PC-9 (cell line): ENCODE measurements around the gene ADARB2. TPM values are rescaled to one million over a fixed set of nuclear protein-coding genes. Genes with fewer than 3 reads are reported as not detected.
"Not testable (repeated sequence)": the region's sequence is repeated elsewhere in the genome, so short reads cannot be mapped to it uniquely, and the experiment has no call there.

ENCODE experiments used
- BruUV-seq: library from RNA; stranded (reverse); fragments of 400-500 nt; replicated peaks from 2 replicates; lab custom pipeline; 2021; lab: Mats Ljungman, UMichigan
- CTCF ChIA-PET: fragments of 300-600 bp; sonication (Branson Sonifier 250); formaldehyde crosslinking; loops from one replicate; lab custom pipeline; 2022; ENCODE audit warnings: antibody characterized with exemption; lab: Charles Lee
- POLR2A ChIA-PET: fragments of 300-600 bp; sonication (Branson Sonifier 250); formaldehyde crosslinking; loops from one replicate; lab custom pipeline; 2022; ENCODE audit warnings: antibody characterized with exemption; ENCODE audit not compliant: unreplicated experiment; lab: Charles Lee
- DNase-seq, 2 experiments: peaks; one replicate each; pipeline versions ENCODE4 v3.0.0 to v3.0.0-alpha.2; 2015 to 2022; ENCODE audit warnings: mixed read lengths in 1 of 2
- H2AFZ ChIP-seq: fragments of 200-600 bp; sonication (generic); 2 replicates; pipeline ENCODE4 v1.8.1; 2017; ENCODE audit warnings: antibody characterized with exemption
- H3F3A ChIP-seq: fragments of 200-600 bp; sonication (generic); 2 replicates; pipeline ENCODE4 v1.8.1; 2017; ENCODE audit warnings: antibody characterized with exemption, mild to moderate bottlenecking, low read depth; ENCODE audit not compliant: insufficient read depth
- H3K27ac ChIP-seq: fragments of 200-600 bp; sonication (generic); 2 replicates; pipeline ENCODE4 v1.6.1; 2016; ENCODE audit warnings: mixed run types
- H3K27me3 ChIP-seq: fragments of 200-600 bp; sonication (generic); 2 replicates; pipeline ENCODE4 v1.6.1; 2016; ENCODE audit warnings: low read depth, mixed run types; ENCODE audit not compliant: insufficient read depth
- H3K36me3 ChIP-seq: fragments of 200-600 bp; sonication (generic); 2 replicates; pipeline ENCODE4 v1.6.1; 2016; ENCODE audit warnings: low read depth, mixed run types
- H3K4me1 ChIP-seq: fragments of 200-600 bp; sonication (generic); replicated peaks from 2 replicates; pipeline ENCODE4 v1.6.1; 2016; ENCODE audit warnings: mixed run types; ENCODE audit not compliant: insufficient read depth
- H3K4me2 ChIP-seq: fragments of 200-600 bp; sonication (generic); 2 replicates; pipeline ENCODE4 v1.6.1; 2017; ENCODE audit warnings: mixed run types
- H3K4me3 ChIP-seq: fragments of 200-600 bp; sonication (generic); 2 replicates; pipeline ENCODE4 v1.6.1; 2016; ENCODE audit warnings: mixed run types
- H3K79me2 ChIP-seq: fragments of 200-600 bp; sonication (generic); 2 replicates; pipeline ENCODE4 v1.6.1; 2017; ENCODE audit warnings: low read depth, mixed run types
- H3K9me2 ChIP-seq: fragments of 200-600 bp; sonication (generic); 2 replicates; pipeline ENCODE4 v1.8.1; 2017; ENCODE audit warnings: mild to moderate bottlenecking; ENCODE audit not compliant: insufficient read depth
- H3K9me3 ChIP-seq: fragments of 200-600 bp; sonication (generic); 2 replicates; pipeline ENCODE4 v1.8.1; 2016; ENCODE audit warnings: low read depth; ENCODE audit not compliant: insufficient read depth
- H4K20me1 ChIP-seq: fragments of 200-600 bp; sonication (generic); 2 replicates; pipeline ENCODE4 v1.8.1; 2017; ENCODE audit not compliant: insufficient read depth
- CTCF ChIP-seq: fragments of 200-600 bp; sonication (generic); conservative IDR thresholded peaks from 2 replicates; pipeline ENCODE4 v1.6.1; 2017; ENCODE audit warnings: mixed run types, antibody characterized with exemption, mild to moderate bottlenecking, moderate library complexity
- EZH2 ChIP-seq: fragments of 200-600 bp; sonication (generic); IDR thresholded peaks from 2 replicates; pipeline ENCODE4 v1.8.0; 2017; ENCODE audit warnings: antibody characterized with exemption, low read depth
- intact Hi-C: fragments of 100-400 bp; cut with micrococcal nuclease; formaldehyde crosslinking; loops from one replicate; pipeline ENCODE4 v1.10.0; 2022; ENCODE audit not compliant: unreplicated experiment
- total RNA-seq: library from RNA; stranded (reverse); gene quantifications from 2 replicates; pipeline ENCODE4 v1.2.3, GENCODE V29; 2021

The ADARB2 gene
- total RNA-seq, 1 experiment from 2014 or later = not detected

- TF ChIP-seq CTCF = no peak
- no peak for TF ChIP-seq EZH2
Measured at GRCh38 chr10:1327759-1328158, 409.6 kb downstream of the ADARB2 start.

DNA sequence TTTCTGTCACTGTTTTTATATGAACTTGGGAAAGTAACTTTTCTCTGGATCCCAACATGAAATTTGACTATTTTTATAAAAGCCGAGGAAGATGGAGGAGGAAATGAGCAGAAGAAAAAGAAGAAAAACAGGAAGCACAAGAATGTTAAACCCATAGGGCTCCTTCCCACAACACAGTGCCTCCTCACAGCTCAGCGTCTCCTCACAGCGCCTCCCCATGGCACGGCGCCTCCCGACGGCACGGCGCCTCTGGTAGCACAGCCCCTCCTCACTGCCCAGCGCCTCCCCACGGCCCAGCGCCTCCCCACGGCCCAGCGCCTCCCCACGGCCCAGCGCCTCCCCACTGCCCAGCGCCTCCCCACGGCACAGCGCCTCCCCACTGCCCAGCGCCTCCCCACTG is 410.8 kb downstream of the ADARB2 start:
- DNase-seq, POLR2A ChIA-PET, H3K36me3 ChIP-seq, H3K4me3 ChIP-seq, BruUV-seq, CTCF ChIA-PET, H4K20me1 ChIP-seq, H3F3A ChIP-seq, H3K27me3 ChIP-seq, H3K4me2 ChIP-seq, H3K9me2 ChIP-seq, intact Hi-C loops, H2AFZ ChIP-seq, H3K79me2 ChIP-seq, H3K4me1 ChIP-seq, H3K9me3 ChIP-seq, H3K27ac ChIP-seq: not testable (repeated sequence)

More at GRCh38 chr10:1327759-1328158, 409.6 kb downstream of the ADARB2 start:
- ChIA-PET CTCF (no interaction called here), POLR2A (no interaction called here)
- Histone ChIP-seq H3K4me2 (no peak overlapping the region), H3K27me3 (peaks cover 15% of the 10 kb centered on the region), H3K79me2 (no peaks in the 10 kb centered on the region), H3K4me3 (no peak overlapping the region), H3K4me1 (no peaks in the 10 kb centered on the region), H4K20me1 (no peaks in the 10 kb centered on the region), H3K9me2 (no peaks in the 10 kb centered on the region), H3K36me3 (no peaks in the 10 kb centered on the region), H2AFZ (no peak overlapping the region), H3K9me3 (no peaks in the 10 kb centered on the region), H3F3A (no peaks in the 10 kb centered on the region), H3K27ac (no peak overlapping the region)
- no TSS peak for BruUV-seq
- no peak for DNase-seq
- intact Hi-C loops = no loop called here

DNA sequence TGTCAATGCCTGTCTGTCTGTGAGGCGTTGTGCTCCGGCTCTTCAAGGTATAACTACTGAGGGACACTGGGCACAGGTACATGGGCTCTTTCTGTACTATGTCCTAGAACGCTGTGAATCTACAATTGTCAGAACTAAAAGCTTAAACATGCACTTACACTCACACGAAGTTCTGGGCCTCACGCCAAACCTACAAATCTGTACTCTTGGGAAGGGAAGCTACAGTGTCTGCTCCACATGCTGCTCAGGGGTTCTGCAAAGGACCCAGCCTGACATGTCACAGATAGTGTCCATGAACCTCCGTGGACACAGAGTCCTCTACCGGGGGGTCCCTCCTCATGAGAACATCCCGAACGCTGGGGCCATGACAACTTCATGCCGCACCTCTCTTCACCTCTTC is 412.4 kb downstream of the ADARB2 start:
- BruUV-seq = no TSS peak
- H4K20me1 ChIP-seq = no peaks in the 10 kb centered on the region

More for the DNA sequence above, 412.4 kb downstream of the ADARB2 start:
- Histone ChIP-seq H3K79me2 (no peaks in the 10 kb centered on the region), H3K9me3 (no peaks in the 10 kb centered on the region), H3K27me3 (peaks cover 10% of the 10 kb centered on the region; the same call in 1 of the 2 replicates), H3K4me3 (no peak overlapping the region), H3K4me2 (no peak overlapping the region), H3K36me3 (no peaks in the 10 kb centered on the region), H3F3A (no peaks in the 10 kb centered on the region), H2AFZ (no peak overlapping the region), H3K27ac (no peak overlapping the region), H3K4me1 (no peaks in the 10 kb centered on the region), H3K9me2 (no peaks in the 10 kb centered on the region)
- ChIA-PET POLR2A (no interaction called here), CTCF (no interaction called here)
- TF ChIP-seq EZH2 = no peak
- TF ChIP-seq CTCF = no peak
- intact Hi-C loops = no loop called here
- no peak for DNase-seq
